ENCODE measurements around the gene GAPT.

DNA sequence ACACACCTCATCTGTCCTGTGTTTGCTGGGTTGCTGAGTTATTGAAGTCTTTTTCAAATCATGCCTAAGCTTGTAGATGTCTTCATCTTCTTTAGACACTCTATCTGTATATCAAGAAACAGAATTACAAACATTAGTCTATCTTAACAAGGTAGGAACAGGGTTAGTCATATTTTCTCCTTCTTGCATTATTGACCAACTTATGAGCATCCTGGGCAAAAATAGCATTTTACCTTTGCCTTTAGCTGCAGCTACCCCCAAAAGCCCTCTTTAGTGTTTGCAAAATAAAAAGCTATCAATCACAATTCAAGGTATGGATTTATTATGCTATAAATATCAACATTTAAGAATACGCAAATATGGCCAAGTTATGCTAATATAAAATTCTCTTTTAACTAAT, 34.7 kb upstream of the GAPT start:
- no peak for TF ChIP-seq CTCF (IDR thresholded peaks at IDR 0.05)
- TF ChIP-seq POLR2A (IDR thresholded peaks at IDR 0.05), result no peak

Measured in esophagus squamous epithelium (tissue), 4 donors.